Stomach (tissue), 4 donors: ENCODE data around the gene PARD3.

Source experiments
- EP300 ChIP-seq: sonication (generic); formaldehyde crosslinking; IDR thresholded peaks from one replicate; pipeline ENCODE4 v1.6.1; 2017; ENCODE audit warnings: antibody characterized with exemption
- POLR2A ChIP-seq, 4 donors: fragments of 450-650 bp; IDR thresholded peaks; one replicate each; pipeline ENCODE4 v1.6.1; 2016; ENCODE audit warnings: antibody characterized with exemption in 4 of 4, control low read depth in 2 of 4, mild to moderate bottlenecking in 1 of 4, moderate library complexity in 1 of 4
- POLR2AphosphoS5 ChIP-seq, 3 donors: sonication (generic); formaldehyde crosslinking; IDR thresholded peaks; one replicate each; pipeline ENCODE4 v1.6.1; 2016; ENCODE audit warnings: antibody characterized with exemption in 3 of 3
- TF ChIP-seq, protein P1 (sequence below), 7 experiments: fragments of 450-650 bp in 4 of 7; fragments of 200-600 bp in 3 of 7; sonication (generic) in 3 of 7; IDR thresholded peaks; one replicate each; pipeline ENCODE4 v1.5.1; 2016 to 2019; ENCODE audit warnings: antibody characterized with exemption in 7 of 7, control low read depth in 2 of 7, mild to moderate bottlenecking in 1 of 7

DNA sequence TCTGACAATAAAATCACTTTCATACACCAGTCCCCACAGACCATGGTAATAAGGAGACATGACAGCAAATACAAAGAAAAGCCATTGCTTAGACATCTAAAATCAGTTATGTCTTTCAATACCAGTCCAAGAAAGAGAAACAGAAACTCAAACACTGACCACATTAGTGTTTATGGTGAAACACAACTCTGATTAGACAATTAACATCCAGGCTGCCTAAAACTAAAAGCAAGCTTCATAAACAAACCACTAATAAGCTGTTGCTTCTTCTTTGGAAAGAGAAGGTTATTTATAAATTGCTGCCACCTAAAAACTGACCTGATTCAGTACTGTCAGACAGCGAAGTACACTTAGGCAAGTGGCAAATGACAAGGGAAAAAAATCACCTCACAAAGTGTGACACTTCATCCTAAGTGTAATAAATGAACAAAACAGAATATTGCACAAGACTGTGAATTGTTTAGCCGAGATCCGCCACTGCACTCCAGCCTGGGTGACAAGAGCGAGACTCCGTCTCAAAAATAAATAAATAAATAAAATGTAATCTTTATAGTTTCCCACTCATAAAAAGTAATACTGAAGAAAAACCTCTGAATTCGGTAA is 277.4 kb downstream of the PARD3 start:
- TF ChIP-seq, protein P1, sequence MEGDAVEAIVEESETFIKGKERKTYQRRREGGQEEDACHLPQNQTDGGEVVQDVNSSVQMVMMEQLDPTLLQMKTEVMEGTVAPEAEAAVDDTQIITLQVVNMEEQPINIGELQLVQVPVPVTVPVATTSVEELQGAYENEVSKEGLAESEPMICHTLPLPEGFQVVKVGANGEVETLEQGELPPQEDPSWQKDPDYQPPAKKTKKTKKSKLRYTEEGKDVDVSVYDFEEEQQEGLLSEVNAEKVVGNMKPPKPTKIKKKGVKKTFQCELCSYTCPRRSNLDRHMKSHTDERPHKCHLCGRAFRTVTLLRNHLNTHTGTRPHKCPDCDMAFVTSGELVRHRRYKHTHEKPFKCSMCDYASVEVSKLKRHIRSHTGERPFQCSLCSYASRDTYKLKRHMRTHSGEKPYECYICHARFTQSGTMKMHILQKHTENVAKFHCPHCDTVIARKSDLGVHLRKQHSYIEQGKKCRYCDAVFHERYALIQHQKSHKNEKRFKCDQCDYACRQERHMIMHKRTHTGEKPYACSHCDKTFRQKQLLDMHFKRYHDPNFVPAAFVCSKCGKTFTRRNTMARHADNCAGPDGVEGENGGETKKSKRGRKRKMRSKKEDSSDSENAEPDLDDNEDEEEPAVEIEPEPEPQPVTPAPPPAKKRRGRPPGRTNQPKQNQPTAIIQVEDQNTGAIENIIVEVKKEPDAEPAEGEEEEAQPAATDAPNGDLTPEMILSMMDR (IDR thresholded peaks at IDR 0.05) = no peak
- TF ChIP-seq POLR2A (IDR thresholded peaks at IDR 0.05) = no peak
- no peak for TF ChIP-seq POLR2AphosphoS5 (IDR thresholded peaks at IDR 0.05)
- TF ChIP-seq EP300 = no peak
